HepG2 (cell line): ENCODE results near the gene FAM209A. TPM values are rescaled to one million over a fixed set of nuclear protein-coding genes. Genes with fewer than 3 reads are reported as not detected.

ENCODE experiments used
- ATAC-seq: fragments of 200-7000 bp; cut with Tn5 transposase; 3 replicates; pipeline ENCODE4 v1.9.1; 2020; ENCODE audit warnings: mild to moderate bottlenecking, moderate library complexity
- BruUV-seq: library from RNA; stranded (reverse); fragments of 400-500 nt; replicated peaks from 2 replicates; lab custom pipeline; 2021; lab: Mats Ljungman, UMichigan
- CTCF ChIA-PET: fragments of 300-600 bp; formaldehyde crosslinking; extraction: SDS; loops from one replicate; lab custom pipeline; 2021; ENCODE audit warnings: low total read pairs, inconsistent platforms, low intra/inter-chr PET ratio; lab: Yijun Ruan, JAX
- POLR2A ChIA-PET: fragments of 350-600 bp; sonication (Branson Sonifier 250); formaldehyde crosslinking; loops from one replicate; lab custom pipeline; 2020; ENCODE audit warnings: antibody characterized with exemption, inconsistent platforms; lab: Yijun Ruan, JAX
- DNase-seq: peaks from one replicate; pipeline ENCODE4 v3.0.0-alpha.2; 2015; ENCODE audit warnings: low spot score
- FAIRE-seq: peaks from 3 replicates; lab custom pipeline; 2011; peaks lifted over from hg19 to GRCh38; lab: Jason Lieb, UNC
- H2AFZ ChIP-seq: one replicate; pipeline ENCODE4 v1.6.1; 2011; ENCODE audit warnings: low read length, inconsistent platforms
- H3K27ac ChIP-seq: fragments of 300-600 bp; 3 replicates; pipeline ENCODE4 v1.8.0; 2011; ENCODE audit warnings: mixed run types, mild to moderate bottlenecking, mixed read lengths, low read length, inconsistent platforms; ENCODE audit not compliant: insufficient read depth; ENCODE audit errors: extremely low read length
- H3K27me3 ChIP-seq, 2 experiments: fragments of 200-600 bp in 1 of 2; 2 replicates in 1 of 2; 3 replicates in 1 of 2; pipeline versions ENCODE4 v1.6.0 to v1.8.0; 2011; ENCODE audit warnings: low read length in 2 of 2, mild to moderate bottlenecking in 2 of 2, moderate library complexity in 2 of 2, inconsistent platforms in 1 of 2; ENCODE audit not compliant: insufficient read depth in 2 of 2, control insufficient read depth in 1 of 2
- H3K36me3 ChIP-seq, 2 experiments: fragments of 200-600 bp in 1 of 2; replicated peaks in 1 of 2; 2 replicates in 1 of 2; 3 replicates in 1 of 2; pipeline versions ENCODE4 v1.5.1 to v1.8.0; 2011; ENCODE audit warnings: low read length in 2 of 2, inconsistent platforms in 1 of 2; ENCODE audit not compliant: insufficient read depth in 2 of 2, control insufficient read depth in 1 of 2
- H3K4me1 ChIP-seq: 2 replicates; pipeline ENCODE4 v1.5.1; 2012; ENCODE audit warnings: low read length, inconsistent platforms; ENCODE audit not compliant: insufficient read depth
- H3K4me2 ChIP-seq: 2 replicates; pipeline ENCODE4 v1.6.0; 2011; ENCODE audit warnings: low read depth, low read length, inconsistent platforms
- H3K4me3 ChIP-seq, 3 experiments: fragments of 200-600 bp in 1 of 3; sonication (generic), shearing (Covaris generic) in 1 of 3; replicated peaks in 1 of 3; 2 replicates each; pipeline ENCODE4 v1.5.1; 2011 to 2016; ENCODE audit warnings: low read length in 3 of 3, inconsistent platforms in 2 of 3, low read depth in 2 of 3, mild to moderate bottlenecking in 2 of 3, control low read depth in 1 of 3, mixed read lengths in 1 of 3; ENCODE audit not compliant: insufficient read depth in 1 of 3
- H3K79me2 ChIP-seq: one replicate; pipeline ENCODE4 v1.6.1; 2011; ENCODE audit warnings: low read length, inconsistent platforms; ENCODE audit not compliant: insufficient read depth
- H3K9ac ChIP-seq: 2 replicates; pipeline ENCODE4 v1.6.0; 2011; ENCODE audit warnings: mild to moderate bottlenecking, low read depth, low read length, inconsistent platforms; ENCODE audit not compliant: insufficient read depth
- H3K9me3 ChIP-seq: 2 replicates; pipeline ENCODE4 v1.5.1; 2012; ENCODE audit warnings: mild to moderate bottlenecking, low read length
- H4K20me1 ChIP-seq: 2 replicates; pipeline ENCODE4 v1.6.0; 2011; ENCODE audit warnings: inconsistent platforms, mild to moderate bottlenecking, low read length, moderate library complexity; ENCODE audit not compliant: insufficient read depth
- ARNTL ChIP-seq: sonication (generic); formaldehyde crosslinking; IDR thresholded peaks from 2 replicates; pipeline ENCODE4 v1.4.0; 2020; ENCODE audit warnings: mild to moderate bottlenecking, missing genetic modification reagents
- ELF3 ChIP-seq: IDR thresholded peaks from 2 replicates; pipeline ENCODE4 v1.6.1; 2016; ENCODE audit warnings: missing genetic modification reagents, missing compliant biosample characterization
- HHEX ChIP-seq: IDR thresholded peaks from 2 replicates; pipeline ENCODE4 v1.6.1; 2016; ENCODE audit warnings: control low read depth
- KLF9 ChIP-seq: IDR thresholded peaks from 2 replicates; pipeline ENCODE4 v1.6.1; 2016; ENCODE audit warnings: low read depth
- MBD4 ChIP-seq: IDR thresholded peaks from 2 replicates; pipeline ENCODE4 v1.6.1; 2012; ENCODE audit warnings: low read length, inconsistent platforms, borderline replicate concordance
- NPAS2 ChIP-seq: sonication (generic); formaldehyde crosslinking; IDR thresholded peaks from 2 replicates; pipeline ENCODE4 v1.8.0; 2022; ENCODE audit warnings: mild to moderate bottlenecking, missing genetic modification reagents, borderline replicate concordance
- RARG ChIP-seq: sonication (generic); formaldehyde crosslinking; IDR thresholded peaks from 2 replicates; pipeline ENCODE4 v1.4.0; 2020; ENCODE audit warnings: low read depth, mild to moderate bottlenecking, missing genetic modification reagents
- SMC3 ChIP-seq: IDR thresholded peaks from 2 replicates; pipeline ENCODE4 v1.6.1; 2011; ENCODE audit warnings: low read length, improper control_type of control experiment
- STAG1 ChIP-seq: sonication (generic); formaldehyde crosslinking; IDR thresholded peaks from 2 replicates; pipeline ENCODE4 v1.4.0; 2020; ENCODE audit warnings: missing genetic modification reagents
- ZNF251 ChIP-seq: sonication (generic); formaldehyde crosslinking; IDR thresholded peaks from 2 replicates; pipeline ENCODE4 v1.9.0; 2021; ENCODE audit warnings: mild to moderate bottlenecking, missing genetic modification reagents
- ZNF30 ChIP-seq: sonication (generic); formaldehyde crosslinking; IDR thresholded peaks from 2 replicates; pipeline ENCODE4 v1.5.0; 2020; ENCODE audit warnings: mild to moderate bottlenecking, missing genetic modification reagents
- ZNF547 ChIP-seq: sonication (generic); formaldehyde crosslinking; IDR thresholded peaks from 2 replicates; pipeline ENCODE4 v1.5.1; 2020; ENCODE audit warnings: mild to moderate bottlenecking, missing genetic modification reagents
- ZNF549 ChIP-seq: sonication (generic); formaldehyde crosslinking; IDR thresholded peaks from 2 replicates; pipeline ENCODE4 v1.5.0; 2020; ENCODE audit warnings: missing genetic modification reagents
- ZNF570 ChIP-seq: sonication (generic); formaldehyde crosslinking; IDR thresholded peaks from 2 replicates; pipeline ENCODE4 v1.4.0; 2020; ENCODE audit warnings: mild to moderate bottlenecking, missing genetic modification reagents, borderline replicate concordance
- ZNF746 ChIP-seq: sonication (generic); formaldehyde crosslinking; IDR thresholded peaks from 2 replicates; pipeline ENCODE4 v1.8.0; 2022; ENCODE audit warnings: mild to moderate bottlenecking, missing genetic modification reagents
- WGBS: methylation state at CpG from one replicate; pipeline ENCODE4 v1.1.6; 2017; ENCODE audit warnings: low lambda C conversion rate; 5-methylcytosine and 5-hydroxymethylcytosine counted together
- in situ Hi-C: cut with HindIII; loops from 2 replicates; pipeline ENCODE4 v1.10.0; 2017; ENCODE audit warnings: low pct_unique_long_range_greater_than_20kb; ENCODE audit not compliant: extremely low pct_ligation_motif_present
- intact Hi-C: fragments of 100-400 bp; cut with micrococcal nuclease; formaldehyde crosslinking; loops from one replicate; pipeline ENCODE4 v1.10.0; 2022; ENCODE audit not compliant: unreplicated experiment
- polyA plus RNA-seq, 8 experiments: library from polyadenylated mRNA; depleted of rRNA in 3 of 8; stranded (reverse) in 7 of 8; unstranded in 1 of 8; fragments of >200 nt; fragmentation: Illumina TruSeq in 4 of 8; extraction: Trizol in 4 of 8; gene quantifications; 2 replicates each; pipeline versions ENCODE4 v1.2.1 to v1.2.3, GENCODE V29; 2011 to 2016; ENCODE audit warnings: low read depth in 4 of 8, missing spikeins in 1 of 8, mixed read lengths in 1 of 8; ENCODE audit not compliant: insufficient read depth in 1 of 8
- total RNA-seq, 5 experiments: library from RNA; depleted of rRNA; stranded (reverse); fragments of >200 nt; fragmentation: Illumina TruSeq; extraction: Trizol; gene quantifications; 2 replicates each; pipeline ENCODE4 v1.2.3, GENCODE V29; 2016; ENCODE audit warnings: low read depth in 1 of 5
- TF ChIP-seq, protein P1 (sequence below): sonication (generic); formaldehyde crosslinking; IDR thresholded peaks from 2 replicates; pipeline ENCODE4 v1.5.1; 2020; ENCODE audit warnings: missing genetic modification reagents, mild to moderate bottlenecking, borderline replicate concordance
- TF ChIP-seq, protein P2 (sequence below): sonication (generic); formaldehyde crosslinking; IDR thresholded peaks from 2 replicates; pipeline ENCODE4 v1.5.0; 2020; ENCODE audit warnings: mild to moderate bottlenecking, missing genetic modification reagents, moderate library complexity
- TF ChIP-seq, protein P3 (sequence below), 2 experiments: sonication (generic) in 1 of 2; formaldehyde crosslinking in 1 of 2; IDR thresholded peaks; 2 replicates each; pipeline versions ENCODE4 v1.5.1 to v1.6.1; 2011 to 2020; ENCODE audit warnings: borderline replicate concordance in 1 of 2, low read depth in 1 of 2, low read length in 1 of 2, mild to moderate bottlenecking in 1 of 2, missing genetic modification reagents in 1 of 2, moderate library complexity in 1 of 2

FAM209A gene
- total and polyA plus RNA-seq, 2 of the 13 experiments (the other 11 are each of a cell fraction or from before 2014, with no cell fraction given) = 0.15 to 0.36 TPM

DNA sequence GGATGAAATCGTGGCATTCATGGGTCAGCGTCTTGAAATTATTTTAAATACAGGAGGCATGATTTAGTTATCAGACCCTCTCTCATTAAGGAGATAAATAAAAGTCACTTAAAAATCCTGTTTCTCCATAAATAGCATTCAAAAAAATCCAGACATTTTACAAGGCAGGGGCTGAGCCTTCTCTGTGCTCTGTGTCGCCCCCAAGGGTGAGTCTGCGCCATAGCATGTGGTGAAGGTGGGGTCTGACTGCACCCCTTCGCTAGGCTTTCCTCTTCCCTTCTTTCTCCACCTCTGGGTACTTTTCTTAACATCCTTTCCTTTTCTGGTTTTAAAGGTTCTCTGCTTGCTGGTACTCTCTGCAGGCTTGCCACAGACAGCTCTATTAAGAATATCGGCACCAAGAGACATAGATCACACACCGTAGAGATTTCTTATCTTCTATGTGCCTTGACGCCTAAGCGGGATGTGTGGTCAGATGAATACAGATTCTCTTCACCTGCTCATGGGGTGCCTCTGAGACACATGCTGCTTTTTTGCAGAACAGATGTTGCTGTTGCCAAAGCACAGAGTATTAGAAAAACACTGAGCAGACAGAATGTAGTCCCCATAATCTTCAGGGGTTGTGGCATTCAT, 20.1 kb upstream of the FAM209A start:
- no TSS peak for BruUV-seq
- TF ChIP-seq ZNF547 (CRISPR knock-in tag) = no peak
- TF ChIP-seq NPAS2 (CRISPR knock-in tag) = no peak
- TF ChIP-seq ZNF549 = no peak
- TF ChIP-seq ZNF746 (CRISPR knock-in tag) = no peak
- TF ChIP-seq MBD4 = no peak
- no peak for TF ChIP-seq ZNF570
- TF ChIP-seq KLF9 (CRISPR knock-in tag) = no peak
- no peak for TF ChIP-seq RARG
- TF ChIP-seq HHEX = no peak
- TF ChIP-seq, protein P1, sequence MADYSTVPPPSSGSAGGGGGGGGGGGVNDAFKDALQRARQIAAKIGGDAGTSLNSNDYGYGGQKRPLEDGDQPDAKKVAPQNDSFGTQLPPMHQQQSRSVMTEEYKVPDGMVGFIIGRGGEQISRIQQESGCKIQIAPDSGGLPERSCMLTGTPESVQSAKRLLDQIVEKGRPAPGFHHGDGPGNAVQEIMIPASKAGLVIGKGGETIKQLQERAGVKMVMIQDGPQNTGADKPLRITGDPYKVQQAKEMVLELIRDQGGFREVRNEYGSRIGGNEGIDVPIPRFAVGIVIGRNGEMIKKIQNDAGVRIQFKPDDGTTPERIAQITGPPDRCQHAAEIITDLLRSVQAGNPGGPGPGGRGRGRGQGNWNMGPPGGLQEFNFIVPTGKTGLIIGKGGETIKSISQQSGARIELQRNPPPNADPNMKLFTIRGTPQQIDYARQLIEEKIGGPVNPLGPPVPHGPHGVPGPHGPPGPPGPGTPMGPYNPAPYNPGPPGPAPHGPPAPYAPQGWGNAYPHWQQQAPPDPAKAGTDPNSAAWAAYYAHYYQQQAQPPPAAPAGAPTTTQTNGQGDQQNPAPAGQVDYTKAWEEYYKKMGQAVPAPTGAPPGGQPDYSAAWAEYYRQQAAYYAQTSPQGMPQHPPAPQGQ = no peak
- no peak for TF ChIP-seq ELF3
- no peak for TF ChIP-seq ARNTL (CRISPR knock-in tag)
- TF ChIP-seq, protein P2, sequence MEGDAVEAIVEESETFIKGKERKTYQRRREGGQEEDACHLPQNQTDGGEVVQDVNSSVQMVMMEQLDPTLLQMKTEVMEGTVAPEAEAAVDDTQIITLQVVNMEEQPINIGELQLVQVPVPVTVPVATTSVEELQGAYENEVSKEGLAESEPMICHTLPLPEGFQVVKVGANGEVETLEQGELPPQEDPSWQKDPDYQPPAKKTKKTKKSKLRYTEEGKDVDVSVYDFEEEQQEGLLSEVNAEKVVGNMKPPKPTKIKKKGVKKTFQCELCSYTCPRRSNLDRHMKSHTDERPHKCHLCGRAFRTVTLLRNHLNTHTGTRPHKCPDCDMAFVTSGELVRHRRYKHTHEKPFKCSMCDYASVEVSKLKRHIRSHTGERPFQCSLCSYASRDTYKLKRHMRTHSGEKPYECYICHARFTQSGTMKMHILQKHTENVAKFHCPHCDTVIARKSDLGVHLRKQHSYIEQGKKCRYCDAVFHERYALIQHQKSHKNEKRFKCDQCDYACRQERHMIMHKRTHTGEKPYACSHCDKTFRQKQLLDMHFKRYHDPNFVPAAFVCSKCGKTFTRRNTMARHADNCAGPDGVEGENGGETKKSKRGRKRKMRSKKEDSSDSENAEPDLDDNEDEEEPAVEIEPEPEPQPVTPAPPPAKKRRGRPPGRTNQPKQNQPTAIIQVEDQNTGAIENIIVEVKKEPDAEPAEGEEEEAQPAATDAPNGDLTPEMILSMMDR (CRISPR knock-in tag) = peak; percentile 40; the same call in 1 of the 2 replicates
- TF ChIP-seq, protein P3, sequence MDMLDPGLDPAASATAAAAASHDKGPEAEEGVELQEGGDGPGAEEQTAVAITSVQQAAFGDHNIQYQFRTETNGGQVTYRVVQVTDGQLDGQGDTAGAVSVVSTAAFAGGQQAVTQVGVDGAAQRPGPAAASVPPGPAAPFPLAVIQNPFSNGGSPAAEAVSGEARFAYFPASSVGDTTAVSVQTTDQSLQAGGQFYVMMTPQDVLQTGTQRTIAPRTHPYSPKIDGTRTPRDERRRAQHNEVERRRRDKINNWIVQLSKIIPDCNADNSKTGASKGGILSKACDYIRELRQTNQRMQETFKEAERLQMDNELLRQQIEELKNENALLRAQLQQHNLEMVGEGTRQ (IDR thresholded peaks at IDR 0.05; ENCODE audit: low read depth, low read length) = no peak
- TF ChIP-seq, protein P3 (CRISPR knock-in tag; IDR thresholded peaks at IDR 0.05; ENCODE audit: borderline replicate concordance) = no peak
- TF ChIP-seq SMC3 = 0 out of 2 replicates have a peak, but pooled peaks have one; percentile 14
- no peak for TF ChIP-seq ZNF251 (CRISPR knock-in tag)
- TF ChIP-seq STAG1 (CRISPR knock-in tag) = peak; percentile 57
- TF ChIP-seq ZNF30 (CRISPR knock-in tag) = no peak
- no peak overlapping the region for H3K9ac ChIP-seq
- no peaks in the 10 kb centered on the region for H3K9me3 ChIP-seq
- DNase-seq (no peak), FAIRE-seq (no peak), ATAC-seq (peak; percentile 95)
- in situ Hi-C loops (no loop called here), intact Hi-C loops (loop anchor here (1.0 kb wide), 1 partner anchor 104 kb away; no protein-coding TSS in a partner anchor)
- H4K20me1 ChIP-seq = no peaks in the 10 kb centered on the region
- peaks cover 5 to 29% of the 10 kb centered on the region in 2 experiments; a peak in 4 of 5 replicates for H3K36me3 ChIP-seq
- H3K4me3 ChIP-seq = no peak overlapping the region
- no peak overlapping the region for H2AFZ ChIP-seq
- ChIA-PET POLR2A (no interaction called here), CTCF (interaction anchor here (1.4 kb wide), 1 partner anchor 104 kb away, joined by 10 read pairs; no protein-coding TSS in a partner anchor)
- no peak overlapping the region for H3K4me2 ChIP-seq
- no peaks in the 10 kb centered on the region for H3K27me3 ChIP-seq
- no peaks in the 10 kb centered on the region for H3K79me2 ChIP-seq
- 91% methylated on average over 9 of the region's 9 CpGs for WGBS
- H3K27ac ChIP-seq = no peak overlapping the region
- no peaks in the 10 kb centered on the region for H3K4me1 ChIP-seq
